Measurements from ENCODE around the gene ZFP1.
A peak's percentile ranks its signal among the peaks of the same experiment; 100 is the strongest.
"Not testable (repeated sequence)": the region's sequence is repeated elsewhere in the genome, so short reads cannot be mapped to it uniquely, and the experiment has no call there.

ZFP1 gene

GRCh38 chr16:75160386-75160785, 12.1 kb downstream of the ZFP1 start:
- no peak for DNase-seq

- DNase-seq = no peak
These were observed 21.6 kb downstream of the ZFP1 start for GRCh38 chr16:75169899-75170405.

GRCh38 chr16:75172578-75172977, 24.3 kb downstream of the ZFP1 start:
- no peak for DNase-seq

GRCh38 chr16:75175074-75175473, 26.8 kb downstream of the ZFP1 start:
- no peak for DNase-seq

- DNase-seq = no peak
These were observed 28.6 kb downstream of the ZFP1 start for GRCh38 chr16:75176926-75177325.

GRCh38 chr16:75179208-75179607, 30.9 kb downstream of the ZFP1 start:
- DNase-seq = no peak

GRCh38 chr16:75181630-75182029, 33.3 kb downstream of the ZFP1 start:
- peak in 1 of 2 donors; percentile 12 for DNase-seq

GRCh38 chr16:75188832-75189477, 40.6 kb downstream of the ZFP1 start:
- DNase-seq = no peak

- DNase-seq = no peak
These were observed 41.4 kb downstream of the ZFP1 start for GRCh38 chr16:75189638-75190245.

- DNase-seq = no peak
These were observed 44.4 kb downstream of the ZFP1 start for GRCh38 chr16:75192606-75193264.

GRCh38 chr16:75193265-75193650, 44.9 kb downstream of the ZFP1 start:
- no peak for DNase-seq

- no peak for DNase-seq
These were observed 45.6 kb downstream of the ZFP1 start for GRCh38 chr16:75193730-75194444.

- DNase-seq = no peak
These were observed 47.8 kb downstream of the ZFP1 start for GRCh38 chr16:75195811-75196790.

GRCh38 chr16:75196836-75197235, 48.5 kb downstream of the ZFP1 start:
- DNase-seq = no peak

GRCh38 chr16:75197522-75198134, 49.3 kb downstream of the ZFP1 start:
- DNase-seq = peak in 1 of 2 donors; percentile 6

- DNase-seq = no peak
These were observed 49.8 kb downstream of the ZFP1 start for GRCh38 chr16:75198135-75198600.

- DNase-seq = no peak
These were observed 53.8 kb downstream of the ZFP1 start for GRCh38 chr16:75202069-75202590.

- no peak for DNase-seq
These were observed 54.8 kb downstream of the ZFP1 start for GRCh38 chr16:75203096-75203495.

GRCh38 chr16:75203667-75204409, 55.5 kb downstream of the ZFP1 start:
- no peak for DNase-seq

- no peak for DNase-seq
These were observed 56.1 kb downstream of the ZFP1 start for GRCh38 chr16:75204410-75204758.

GRCh38 chr16:75204905-75205304, 56.6 kb downstream of the ZFP1 start:
- DNase-seq = not testable (repeated sequence)
